RWPE2 (cell line): ENCODE data around the gene KRT17.
A peak's percentile ranks its signal among the peaks of the same experiment; 100 is the strongest.
"Not testable (repeated sequence)": the region's sequence is repeated elsewhere in the genome, so short reads cannot be mapped to it uniquely, and the experiment has no call there.

Source experiments
- ATAC-seq: fragments of 200-7000 bp; cut with Tn5 transposase; 3 replicates; pipeline ENCODE4 v1.9.1; 2021; ENCODE audit warnings: low read depth
- DNase-seq: peaks from one replicate; pipeline ENCODE4 v3.0.0-alpha.2; 2020; ENCODE audit warnings: low spot score
- H3K27ac ChIP-seq: fragments of 450-650 bp; 2 replicates; pipeline ENCODE4 v1.5.1; 2017; ENCODE audit warnings: mild to moderate bottlenecking; ENCODE audit not compliant: poor library complexity, severe bottlenecking
- H3K27me3 ChIP-seq: fragments of 250-450 bp; sonication (Bioruptor Pico); 2 replicates; pipeline ENCODE4 v1.5.1; 2021; ENCODE audit warnings: mild to moderate bottlenecking, moderate library complexity; ENCODE audit not compliant: insufficient read depth, poor library complexity, severe bottlenecking
- H3K36me3 ChIP-seq: fragments of 250-450 bp; sonication (Bioruptor Pico); 2 replicates; pipeline ENCODE4 v1.5.1; 2020; ENCODE audit warnings: low read depth, mild to moderate bottlenecking, moderate library complexity
- H3K4me1 ChIP-seq: fragments of 250-450 bp; sonication (Bioruptor Pico); 2 replicates; pipeline ENCODE4 v1.5.1; 2021; ENCODE audit warnings: mild to moderate bottlenecking, moderate library complexity; ENCODE audit not compliant: insufficient read depth, poor library complexity, severe bottlenecking
- H3K4me3 ChIP-seq: fragments of 250-450 bp; sonication (Bioruptor Pico); 2 replicates; pipeline ENCODE4 v1.5.1; 2021; ENCODE audit warnings: mild to moderate bottlenecking, moderate library complexity; ENCODE audit not compliant: severe bottlenecking
- H3K9me3 ChIP-seq: fragments of 250-450 bp; sonication (Bioruptor Pico); 2 replicates; pipeline ENCODE4 v1.5.1; 2021; ENCODE audit warnings: mild to moderate bottlenecking, moderate library complexity; ENCODE audit not compliant: severe bottlenecking
- TF ChIP-seq, protein P1 (sequence below): fragments of 450-650 bp; IDR thresholded peaks from one replicate; pipeline ENCODE4 v1.5.1; 2017; ENCODE audit warnings: mild to moderate bottlenecking, moderate library complexity; ENCODE audit not compliant: poor library complexity, severe bottlenecking

The KRT17 gene

DNA sequence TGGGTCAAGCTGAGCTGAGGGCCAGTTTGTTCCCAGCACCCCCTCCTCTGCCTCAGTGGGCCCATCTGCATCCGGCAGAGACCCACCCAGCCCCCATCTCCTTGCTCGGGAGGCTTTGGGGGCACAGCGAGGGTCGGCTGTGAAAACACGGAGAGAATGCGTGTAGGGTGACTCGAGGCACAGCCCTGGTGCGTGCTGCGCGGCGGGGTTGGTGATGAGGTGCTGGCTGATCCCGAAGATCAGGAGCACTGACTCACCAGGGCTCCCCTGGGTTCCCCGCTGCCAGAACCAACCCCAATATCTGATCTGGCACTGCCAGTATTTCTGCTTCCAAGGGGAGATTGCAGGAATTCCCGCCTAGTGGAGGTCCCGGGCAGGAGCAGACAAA is 7.5 kb upstream of the KRT17 start:
- Histone ChIP-seq H3K4me1 (no peaks in the 10 kb centered on the region), H3K36me3 (no peaks in the 10 kb centered on the region), H3K4me3 (no peak overlapping the region), H3K27me3 (no peaks in the 10 kb centered on the region), H3K9me3 (no peaks in the 10 kb centered on the region), H3K27ac (no peak overlapping the region)
- TF ChIP-seq, protein P1, sequence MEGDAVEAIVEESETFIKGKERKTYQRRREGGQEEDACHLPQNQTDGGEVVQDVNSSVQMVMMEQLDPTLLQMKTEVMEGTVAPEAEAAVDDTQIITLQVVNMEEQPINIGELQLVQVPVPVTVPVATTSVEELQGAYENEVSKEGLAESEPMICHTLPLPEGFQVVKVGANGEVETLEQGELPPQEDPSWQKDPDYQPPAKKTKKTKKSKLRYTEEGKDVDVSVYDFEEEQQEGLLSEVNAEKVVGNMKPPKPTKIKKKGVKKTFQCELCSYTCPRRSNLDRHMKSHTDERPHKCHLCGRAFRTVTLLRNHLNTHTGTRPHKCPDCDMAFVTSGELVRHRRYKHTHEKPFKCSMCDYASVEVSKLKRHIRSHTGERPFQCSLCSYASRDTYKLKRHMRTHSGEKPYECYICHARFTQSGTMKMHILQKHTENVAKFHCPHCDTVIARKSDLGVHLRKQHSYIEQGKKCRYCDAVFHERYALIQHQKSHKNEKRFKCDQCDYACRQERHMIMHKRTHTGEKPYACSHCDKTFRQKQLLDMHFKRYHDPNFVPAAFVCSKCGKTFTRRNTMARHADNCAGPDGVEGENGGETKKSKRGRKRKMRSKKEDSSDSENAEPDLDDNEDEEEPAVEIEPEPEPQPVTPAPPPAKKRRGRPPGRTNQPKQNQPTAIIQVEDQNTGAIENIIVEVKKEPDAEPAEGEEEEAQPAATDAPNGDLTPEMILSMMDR, result no peak
- DNase-seq, result no peak
- ATAC-seq, result no peak

DNA sequence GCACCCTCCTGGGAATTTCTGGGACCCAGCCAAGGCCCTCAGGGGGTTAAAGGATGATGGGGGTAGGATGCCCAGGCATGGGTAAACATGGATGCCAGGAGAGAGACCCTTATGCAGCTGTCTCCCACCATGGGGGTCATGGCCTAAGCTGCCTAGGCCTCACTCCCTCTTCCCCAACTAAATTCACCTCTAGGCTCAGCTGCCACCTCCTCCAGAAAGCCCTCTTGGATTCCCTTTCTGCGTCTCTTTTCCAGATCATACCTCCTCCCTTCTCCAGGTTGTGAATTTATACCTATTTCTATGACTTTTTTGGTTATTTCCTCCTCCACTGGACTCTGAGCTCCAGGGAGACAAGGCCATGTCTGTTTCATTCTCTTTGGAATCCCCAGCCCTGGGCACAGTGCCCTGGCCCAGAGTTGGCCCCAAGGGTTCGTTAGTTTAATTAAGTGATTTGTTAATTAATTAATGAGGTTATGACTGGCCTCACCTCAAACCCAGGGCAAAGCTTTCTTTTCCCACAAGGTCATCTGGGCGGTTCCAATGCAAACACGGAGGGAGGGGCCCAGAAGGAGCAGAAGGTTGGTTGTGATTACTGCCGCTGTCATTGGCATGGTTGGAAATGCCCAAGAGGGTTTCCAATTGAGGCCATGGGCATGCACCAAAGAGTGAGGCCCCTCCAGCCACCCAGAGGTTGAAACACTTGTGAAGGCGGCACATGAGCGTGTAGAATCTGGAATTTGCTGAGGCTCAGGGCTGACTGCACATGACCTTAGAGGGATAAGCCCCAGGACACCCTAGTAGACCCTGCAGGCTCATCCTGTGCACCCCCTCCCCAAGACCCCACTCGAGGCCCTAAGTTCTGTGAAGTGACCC is 6.9 kb upstream of the KRT17 start:
- TF ChIP-seq, protein P1, result no peak

DNA sequence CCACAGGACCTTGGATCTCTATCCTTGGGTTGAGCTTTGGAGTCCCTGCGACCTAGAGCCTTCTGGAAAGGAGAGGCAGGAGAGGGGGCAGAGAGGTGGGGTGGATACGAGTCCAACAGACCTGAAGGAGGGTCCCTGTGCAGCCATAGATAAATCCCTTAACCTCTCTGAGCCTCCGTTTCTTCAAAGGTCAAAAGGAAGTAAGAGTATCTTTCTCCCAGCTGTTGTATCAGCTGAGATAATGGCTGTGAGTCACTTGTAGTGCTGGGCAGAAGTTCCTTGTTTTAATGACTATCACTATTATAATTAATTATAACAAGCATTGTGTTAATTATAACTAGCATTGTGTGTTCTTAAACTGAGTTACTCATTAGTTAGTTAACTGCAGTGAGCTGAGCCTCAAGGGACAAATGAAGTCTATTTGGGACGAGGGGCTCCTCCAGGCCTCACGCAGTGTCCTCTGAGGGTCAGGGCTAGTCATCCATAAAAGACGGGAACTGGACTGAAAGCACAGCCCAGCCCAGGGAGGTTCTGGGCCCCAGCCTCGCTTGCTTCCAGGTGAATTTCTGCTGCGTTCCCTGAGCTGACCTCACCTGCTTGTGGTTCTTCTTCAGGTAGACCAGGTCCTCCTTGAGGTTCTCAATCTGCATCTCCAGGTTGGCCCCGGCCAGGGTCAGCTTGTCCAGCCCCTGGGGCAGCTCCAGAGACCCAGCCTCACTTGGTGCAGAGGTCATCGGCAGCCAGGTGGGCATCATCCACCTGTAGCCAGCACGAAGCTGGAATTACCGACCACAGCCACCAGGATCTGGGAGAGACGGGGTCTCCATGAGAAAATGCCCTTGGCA is 5.7 kb upstream of the KRT17 start:
- Histone ChIP-seq H3K36me3 (no peaks in the 10 kb centered on the region), H3K27me3 (no peaks in the 10 kb centered on the region), H3K4me1 (peaks cover 9% of the 10 kb centered on the region), H3K9me3 (no peaks in the 10 kb centered on the region), H3K27ac (no peak overlapping the region), H3K4me3 (no peak overlapping the region)
- ATAC-seq, result no peak
- peak; percentile 33 for DNase-seq
- TF ChIP-seq, protein P1, result no peak

More for the DNA sequence above, 6.9 kb upstream of the KRT17 start:
- Histone ChIP-seq H3K9me3 (no peaks in the 10 kb centered on the region), H3K27ac (no peak overlapping the region), H3K4me3 (no peak overlapping the region), H3K4me1 (peaks cover under 1% of the 10 kb centered on the region), H3K36me3 (no peaks in the 10 kb centered on the region), H3K27me3 (no peaks in the 10 kb centered on the region)
- peak; percentile 7 for DNase-seq
- ATAC-seq, result no peak

DNA sequence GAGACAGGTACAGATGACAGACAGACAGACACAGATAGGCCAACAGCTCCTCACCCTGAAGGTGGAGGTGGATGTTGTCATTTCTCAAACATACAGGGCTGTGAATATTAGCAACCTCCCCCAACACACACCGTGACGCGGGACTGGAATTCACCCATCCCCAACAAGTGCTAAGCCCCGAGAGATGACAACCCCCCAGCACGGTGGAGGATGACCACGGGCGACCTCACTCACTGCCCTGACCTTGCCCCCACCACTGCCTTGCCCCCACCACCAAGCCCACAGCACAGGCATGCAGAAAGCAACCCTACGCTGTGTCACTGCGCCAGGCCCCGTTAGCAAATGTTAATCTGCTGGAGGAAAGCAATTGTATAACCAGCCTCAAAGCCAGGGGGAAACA is 4.9 kb upstream of the KRT17 start:
- TF ChIP-seq, protein P1, result no peak
- Histone ChIP-seq H3K27me3 (no peaks in the 10 kb centered on the region), H3K36me3 (peaks cover under 1% of the 10 kb centered on the region; the same call in 1 of the 2 replicates), H3K4me1 (peaks cover 12% of the 10 kb centered on the region), H3K9me3 (no peaks in the 10 kb centered on the region), H3K27ac (no peak overlapping the region), H3K4me3 (no peak overlapping the region)
- ATAC-seq (no peak), DNase-seq (no peak)

DNA sequence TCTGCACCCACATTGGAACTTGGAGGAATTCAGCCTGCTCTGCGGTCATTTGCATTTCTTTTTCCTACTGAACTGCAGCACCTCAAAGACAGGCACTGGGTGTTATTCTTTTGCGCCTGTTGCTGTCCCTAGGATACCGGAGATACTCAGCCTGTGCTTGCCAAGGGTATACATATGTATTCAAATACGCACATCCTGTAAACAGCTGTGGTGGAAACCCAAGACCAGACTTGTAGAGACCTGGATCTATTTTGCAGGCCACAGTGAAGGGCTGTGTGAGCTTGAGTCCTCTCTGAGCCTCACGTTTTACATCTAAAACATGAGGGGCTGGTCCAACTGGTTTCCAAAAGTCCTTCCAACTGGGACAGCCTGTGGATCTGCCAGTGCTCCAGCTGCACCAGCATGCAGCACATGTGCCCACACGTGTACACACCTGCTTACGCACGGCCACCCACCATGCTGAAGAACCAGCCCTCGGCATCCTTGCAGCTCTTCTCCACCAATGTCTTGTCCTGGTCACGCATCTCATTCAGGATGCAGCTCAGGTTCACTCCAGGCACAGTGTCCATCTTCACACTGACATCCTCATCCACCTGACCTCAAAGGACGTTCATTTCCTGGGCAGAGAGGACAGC is 4.4 kb upstream of the KRT17 start:
- H3K27ac ChIP-seq, DNase-seq, H3K4me3 ChIP-seq, H3K36me3 ChIP-seq, ATAC-seq, H3K9me3 ChIP-seq, H3K27me3 ChIP-seq: not testable (repeated sequence)
- peaks cover 12% of the 10 kb centered on the region for H3K4me1 ChIP-seq

DNA sequence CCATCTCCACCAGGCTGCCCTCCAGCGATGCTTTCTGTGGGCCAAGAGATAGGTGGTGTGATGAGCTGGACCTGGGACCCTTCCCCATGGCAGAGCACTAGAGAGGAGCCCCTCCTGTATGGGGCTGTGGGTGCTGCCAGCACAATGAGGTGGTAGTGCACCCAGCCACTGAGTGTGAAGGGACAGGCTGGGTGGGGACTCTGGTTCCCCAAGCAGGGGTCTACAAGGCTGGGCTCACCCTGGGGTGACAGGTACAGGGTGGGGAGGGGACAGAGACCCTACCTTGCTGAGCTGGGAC is 3.6 kb upstream of the KRT17 start:
- Histone ChIP-seq H3K36me3 (peaks cover 13% of the 10 kb centered on the region), H3K4me1 (peaks cover 12% of the 10 kb centered on the region)
- not testable (repeated sequence) for H3K27me3 ChIP-seq, H3K9me3 ChIP-seq, H3K4me3 ChIP-seq, ATAC-seq, DNase-seq, H3K27ac ChIP-seq
